HG02763 (cell line): ENCODE measurements around the gene TRAK1.
"Not testable (repeated sequence)": the region's sequence is repeated elsewhere in the genome, so short reads cannot be mapped to it uniquely, and the experiment has no call there.

Source experiments
- ATAC-seq: cut with Tn5 transposase; IDR thresholded peaks from one replicate; pipeline ENCODE4 v1.9.1; 2021; ENCODE audit warnings: mild to moderate bottlenecking, moderate library complexity; ENCODE audit not compliant: unreplicated experiment

Gene TRAK1, protein sequence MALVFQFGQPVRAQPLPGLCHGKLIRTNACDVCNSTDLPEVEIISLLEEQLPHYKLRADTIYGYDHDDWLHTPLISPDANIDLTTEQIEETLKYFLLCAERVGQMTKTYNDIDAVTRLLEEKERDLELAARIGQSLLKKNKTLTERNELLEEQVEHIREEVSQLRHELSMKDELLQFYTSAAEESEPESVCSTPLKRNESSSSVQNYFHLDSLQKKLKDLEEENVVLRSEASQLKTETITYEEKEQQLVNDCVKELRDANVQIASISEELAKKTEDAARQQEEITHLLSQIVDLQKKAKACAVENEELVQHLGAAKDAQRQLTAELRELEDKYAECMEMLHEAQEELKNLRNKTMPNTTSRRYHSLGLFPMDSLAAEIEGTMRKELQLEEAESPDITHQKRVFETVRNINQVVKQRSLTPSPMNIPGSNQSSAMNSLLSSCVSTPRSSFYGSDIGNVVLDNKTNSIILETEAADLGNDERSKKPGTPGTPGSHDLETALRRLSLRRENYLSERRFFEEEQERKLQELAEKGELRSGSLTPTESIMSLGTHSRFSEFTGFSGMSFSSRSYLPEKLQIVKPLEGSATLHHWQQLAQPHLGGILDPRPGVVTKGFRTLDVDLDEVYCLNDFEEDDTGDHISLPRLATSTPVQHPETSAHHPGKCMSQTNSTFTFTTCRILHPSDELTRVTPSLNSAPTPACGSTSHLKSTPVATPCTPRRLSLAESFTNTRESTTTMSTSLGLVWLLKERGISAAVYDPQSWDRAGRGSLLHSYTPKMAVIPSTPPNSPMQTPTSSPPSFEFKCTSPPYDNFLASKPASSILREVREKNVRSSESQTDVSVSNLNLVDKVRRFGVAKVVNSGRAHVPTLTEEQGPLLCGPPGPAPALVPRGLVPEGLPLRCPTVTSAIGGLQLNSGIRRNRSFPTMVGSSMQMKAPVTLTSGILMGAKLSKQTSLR

DNA sequence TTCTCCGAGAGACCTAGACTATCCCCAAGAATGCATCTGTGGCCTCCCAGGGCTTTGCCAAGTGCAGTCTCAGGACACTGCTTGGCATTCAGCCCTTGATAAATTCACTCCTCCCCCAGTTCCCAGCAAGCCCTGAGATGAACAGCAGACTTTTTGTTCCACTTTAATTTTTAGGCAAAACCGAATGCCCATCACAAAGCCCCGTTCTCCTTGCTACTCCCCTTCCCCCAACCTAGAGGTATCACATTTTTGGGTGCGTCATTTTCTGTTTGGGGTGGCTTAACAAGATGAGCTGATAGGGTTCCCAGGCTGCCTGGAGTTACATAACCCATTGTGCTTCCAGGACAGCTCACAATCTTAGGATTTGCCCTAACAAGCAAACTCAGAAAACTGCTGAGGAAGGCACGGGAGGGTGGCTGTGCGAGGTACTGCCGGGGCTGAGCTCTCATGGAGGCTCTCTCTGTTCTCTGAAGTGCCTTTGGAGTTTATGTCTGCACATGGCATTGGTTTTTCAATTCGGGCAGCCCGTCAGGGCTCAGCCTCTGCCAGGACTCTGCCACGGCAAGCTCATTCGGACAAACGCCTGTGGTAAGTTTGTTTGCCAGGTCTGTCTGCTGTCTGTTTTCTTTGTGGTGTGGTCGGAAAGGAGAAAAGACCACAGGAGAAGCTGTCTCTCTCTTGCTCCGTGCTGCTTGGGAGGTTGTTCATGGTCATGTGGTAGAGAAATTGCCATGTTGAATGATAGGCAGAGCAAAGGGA is at the start of gene TRAK1:
Gene TRAK1 (plus strand): TSS at position 385 of the 759 bp plus-strand sequence. CDS start 113 bp downstream, at position 498.
- no peak for ATAC-seq

DNA sequence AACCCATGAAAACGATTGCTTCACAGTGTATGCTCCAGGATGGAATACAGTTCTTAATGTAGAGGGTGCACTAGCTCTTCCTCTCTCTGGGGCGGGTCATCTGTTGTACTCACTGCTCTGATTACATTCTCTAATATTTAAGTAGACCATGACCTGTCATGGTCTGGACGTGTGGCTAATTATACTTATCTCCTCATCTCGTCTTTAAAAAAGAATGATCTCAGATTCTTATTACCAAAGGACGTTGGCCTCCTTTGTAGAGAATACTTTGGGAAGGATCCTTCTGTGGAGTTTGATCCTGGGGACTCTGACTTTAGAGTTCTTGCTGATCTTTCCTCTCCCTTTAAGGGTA is 48.4 kb upstream of the TRAK1 start:
- no peak for ATAC-seq

DNA sequence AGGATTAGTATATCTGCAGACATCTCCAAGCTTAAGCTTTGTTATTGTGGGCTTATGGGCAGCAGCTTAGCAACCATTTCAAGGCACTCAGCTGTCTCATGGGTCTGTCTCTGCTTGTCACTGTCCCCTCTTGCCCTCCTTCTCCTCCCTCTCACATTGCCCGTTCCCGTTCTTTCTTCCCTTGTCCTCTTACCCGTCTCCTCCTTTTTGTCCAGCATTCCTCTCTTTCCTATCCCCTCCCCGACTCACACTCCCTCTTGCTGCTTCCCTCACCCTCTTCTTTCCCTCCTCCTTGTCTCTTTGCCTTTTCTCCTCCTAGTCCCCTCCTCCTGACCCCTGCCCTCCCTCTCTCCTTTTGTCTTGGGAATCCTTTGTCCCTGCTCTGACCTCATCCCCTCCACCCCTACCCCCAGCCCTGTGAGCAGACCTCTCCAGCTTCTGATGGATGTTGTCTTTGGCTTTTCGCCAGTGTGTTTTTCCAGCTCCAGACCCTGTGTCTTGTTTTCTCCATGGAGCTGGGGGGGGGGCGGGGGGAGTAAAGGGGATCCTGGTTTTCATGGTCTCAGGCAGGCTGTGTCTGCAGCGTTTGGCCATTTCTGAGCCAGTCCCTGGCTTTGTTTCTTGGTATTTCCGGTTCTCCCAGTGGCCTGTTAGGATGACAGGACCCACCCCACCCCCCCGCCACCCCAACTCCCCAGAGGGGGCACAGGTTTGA is 47.9 kb upstream of the TRAK1 start:
- ATAC-seq = no peak

DNA sequence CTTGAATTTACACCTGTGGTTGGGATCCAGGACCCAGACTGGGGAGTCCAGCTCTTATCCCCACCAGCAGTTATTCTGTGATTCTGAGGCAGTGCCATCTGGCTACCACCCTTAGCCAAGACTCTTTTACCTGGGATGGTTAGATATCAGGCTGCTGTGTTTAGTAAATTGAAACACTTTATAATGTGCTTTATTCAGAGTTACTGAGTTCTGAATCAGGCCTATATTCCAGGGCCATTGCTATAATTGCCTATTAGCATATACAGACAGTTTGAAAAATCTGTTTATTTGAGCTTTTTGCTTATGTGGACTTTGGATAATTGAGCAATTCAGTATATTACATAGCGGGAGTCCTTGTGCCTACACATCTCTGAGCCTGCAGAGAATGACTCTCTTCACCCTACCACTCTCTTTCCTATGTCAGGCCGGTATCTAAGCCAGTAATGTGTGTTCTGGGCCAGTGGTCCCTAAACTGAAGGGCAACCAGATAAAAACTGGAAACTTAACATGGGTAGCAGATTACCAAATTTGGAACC is 45.4 kb upstream of the TRAK1 start:
- no peak for ATAC-seq

DNA sequence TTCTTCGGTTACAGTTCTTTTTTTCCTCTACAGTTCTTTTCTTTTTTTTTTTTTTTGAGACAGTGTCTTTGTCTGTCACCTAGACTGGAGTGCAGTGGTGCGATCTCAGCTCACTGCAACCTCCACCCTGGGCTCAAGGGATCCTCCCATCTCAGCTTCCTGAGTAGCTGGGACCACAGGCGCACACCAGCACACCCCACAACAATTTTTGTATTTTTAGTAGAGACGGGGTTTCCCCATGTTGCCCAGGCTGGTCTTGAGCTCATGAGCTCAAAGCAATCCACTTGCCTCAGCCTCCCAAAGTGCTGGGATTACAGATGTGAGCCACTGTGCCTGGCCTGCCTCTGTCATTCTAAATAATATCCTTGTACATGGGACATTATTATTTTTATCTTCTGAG is 42.6 kb upstream of the TRAK1 start:
- not testable (repeated sequence) for ATAC-seq

DNA sequence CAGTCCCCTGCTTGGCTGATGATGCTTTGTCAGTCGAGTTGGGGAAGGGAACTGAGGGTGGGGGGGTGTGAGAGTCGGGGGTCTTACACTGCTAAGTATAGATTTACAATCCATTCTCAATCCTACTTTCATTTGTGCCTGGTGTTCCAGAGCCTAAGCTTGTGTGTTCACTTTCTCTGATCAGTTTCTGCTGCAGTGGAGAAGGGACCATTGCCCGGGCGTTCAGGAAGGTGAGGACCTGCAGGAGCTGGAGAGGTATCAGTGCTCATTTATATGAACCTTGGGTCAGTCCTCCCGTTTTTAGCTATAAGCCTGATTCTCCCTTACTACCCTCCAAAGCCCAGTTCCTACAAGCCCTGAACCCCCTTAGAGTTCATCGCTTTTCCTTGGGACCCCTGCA is 41.0 kb upstream of the TRAK1 start:
- ATAC-seq = no peak

DNA sequence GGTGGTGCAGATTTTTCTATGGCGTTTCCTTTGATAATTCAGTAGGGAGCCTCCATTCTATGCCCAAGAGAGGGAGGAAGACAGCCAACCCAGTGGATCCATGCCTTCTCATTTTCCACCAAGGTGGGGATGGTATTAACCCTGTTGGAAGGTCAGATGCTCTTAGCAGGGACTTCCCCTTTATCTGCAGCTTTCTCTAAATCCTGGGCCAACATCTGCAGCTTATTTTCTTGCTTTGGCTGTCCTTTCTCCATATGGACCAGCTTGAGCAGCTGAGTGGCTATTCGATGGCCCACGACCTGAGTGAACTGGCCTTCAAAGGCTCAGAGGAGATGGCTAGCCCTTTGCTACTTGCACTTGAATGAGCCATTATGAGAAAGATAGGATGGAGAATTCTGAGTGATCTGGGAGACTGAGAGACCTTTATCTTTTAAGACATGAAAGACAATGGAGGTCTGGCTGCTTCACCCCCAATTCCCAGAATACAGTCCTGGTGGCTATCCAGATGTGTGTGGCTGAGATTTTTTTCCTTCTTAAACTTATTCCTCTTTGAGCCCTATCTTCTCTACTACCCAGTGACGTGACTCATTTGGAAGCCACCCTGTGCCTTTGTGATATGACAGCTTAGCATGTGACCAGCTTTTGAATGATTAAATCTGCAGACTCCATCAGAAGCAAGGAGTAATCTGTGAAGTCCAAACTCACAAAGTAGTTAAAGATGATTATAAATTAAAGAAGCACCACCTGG is 39.6 kb upstream of the TRAK1 start:
- ATAC-seq = no peak

DNA sequence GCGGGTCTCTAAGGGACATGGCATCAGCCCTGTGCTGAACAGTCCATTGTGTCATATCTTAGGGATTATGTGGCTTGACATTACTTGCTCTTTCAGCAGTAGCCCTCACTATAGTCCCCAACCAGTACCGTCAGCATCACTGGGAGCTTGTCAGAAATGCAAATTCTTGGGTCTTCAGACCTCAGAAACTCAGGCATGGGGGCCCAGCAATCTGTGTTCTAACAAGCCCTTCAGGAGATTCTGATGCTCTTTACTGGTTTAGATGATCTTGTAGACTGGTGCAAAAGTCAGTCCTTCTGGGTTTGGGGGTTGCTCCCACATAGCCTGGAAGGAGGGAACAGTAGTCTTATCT is 39.0 kb upstream of the TRAK1 start:
- ATAC-seq = peak; percentile 53

DNA sequence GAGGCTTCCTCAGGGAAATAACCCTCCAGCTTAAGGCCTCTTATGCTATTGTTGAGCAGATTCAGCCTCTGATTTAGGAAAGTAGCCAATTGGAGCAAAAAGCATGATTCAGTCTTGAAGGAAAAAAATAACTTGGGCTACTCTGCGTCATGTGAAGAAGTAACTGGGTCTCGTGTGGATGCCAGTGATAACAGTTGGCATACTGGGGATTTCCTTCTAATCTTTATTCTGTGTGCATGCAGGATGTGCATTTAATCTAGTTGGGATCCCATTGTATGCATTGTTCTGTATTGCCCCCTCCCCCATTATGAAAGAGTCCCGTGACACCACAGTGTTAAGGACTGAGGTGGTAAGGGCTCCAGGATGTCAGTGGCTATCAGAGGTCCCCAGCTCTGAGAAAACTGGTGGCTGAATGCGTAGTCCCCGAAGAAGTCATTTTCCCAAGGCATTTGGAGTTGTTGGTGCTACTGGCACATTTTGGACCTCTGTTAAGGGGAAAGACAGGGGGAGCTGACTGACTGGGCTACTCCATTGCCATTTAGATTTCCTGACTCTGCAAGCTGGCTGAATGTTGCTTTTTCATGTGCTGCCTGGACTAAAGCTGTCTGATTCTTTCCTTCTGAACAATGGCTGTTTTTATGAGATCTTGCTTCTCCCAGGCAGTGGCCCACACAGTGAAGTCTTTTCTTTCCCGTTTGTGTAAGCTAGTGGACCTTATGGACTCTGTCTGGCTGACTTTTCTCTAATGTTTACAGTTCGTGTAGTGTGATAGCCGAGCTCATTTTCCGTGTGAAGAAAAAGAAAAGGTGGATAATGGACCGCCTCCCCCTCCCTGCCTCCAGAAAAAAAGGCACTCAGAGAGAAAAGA is 38.4 kb upstream of the TRAK1 start:
- no peak for ATAC-seq

DNA sequence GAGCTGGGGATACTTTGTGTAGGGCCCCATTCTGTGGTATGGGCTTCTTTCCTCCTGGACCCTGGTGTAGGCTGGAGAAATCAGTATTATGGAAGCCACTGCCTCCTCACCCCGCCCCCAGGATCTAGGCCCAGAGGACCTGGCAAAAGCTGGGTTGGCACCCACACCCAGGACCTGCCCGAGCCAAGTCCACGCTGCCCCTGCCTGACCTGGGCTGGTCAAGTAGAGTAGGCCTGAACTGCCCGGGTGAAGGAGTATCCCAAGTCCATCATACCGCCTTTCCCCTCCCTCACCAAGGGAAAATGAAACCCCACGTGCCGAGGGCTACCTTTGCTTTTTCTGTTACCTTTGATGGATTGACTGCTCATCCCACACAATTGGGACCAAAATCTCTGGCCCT is 37.7 kb upstream of the TRAK1 start:
- no peak for ATAC-seq

DNA sequence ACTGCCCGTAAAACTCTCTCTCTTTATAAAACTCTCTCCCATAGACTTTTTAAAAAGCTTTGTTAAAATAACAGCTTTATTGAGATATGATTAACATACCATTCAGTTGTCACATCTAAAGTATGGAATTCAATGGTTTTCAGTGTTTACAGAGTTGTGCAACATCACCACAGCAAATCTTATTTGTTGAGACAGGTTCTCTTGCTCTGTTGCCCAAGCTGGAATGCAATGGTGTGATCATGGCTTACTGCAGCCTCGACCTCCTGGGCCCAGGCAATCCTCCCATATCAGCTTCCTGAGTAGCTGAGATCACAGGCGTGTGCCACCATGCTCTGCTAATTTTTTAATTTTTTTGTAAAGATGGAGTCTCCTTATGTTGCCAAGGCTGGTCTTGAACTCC is 35.9 kb upstream of the TRAK1 start:
- no peak for ATAC-seq

DNA sequence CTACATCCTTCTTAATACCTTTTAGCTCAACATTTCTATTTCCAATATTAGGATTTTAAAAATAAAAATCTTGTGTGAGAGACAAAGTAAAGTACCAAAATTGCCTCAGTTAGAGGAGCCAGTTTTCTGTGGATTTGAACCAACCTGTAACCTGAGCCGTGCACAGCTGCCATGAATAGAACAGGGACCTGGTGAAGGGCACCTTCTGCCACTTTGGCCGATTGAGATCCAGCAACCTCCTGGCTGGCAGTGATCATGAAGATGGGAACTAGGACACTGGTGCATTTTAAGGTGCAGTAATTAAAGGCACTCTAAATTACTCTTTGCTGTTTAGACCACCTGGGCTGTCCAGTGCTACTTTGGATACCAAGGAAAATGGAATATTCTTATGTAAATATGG is 34.3 kb upstream of the TRAK1 start:
- ATAC-seq = no peak

DNA sequence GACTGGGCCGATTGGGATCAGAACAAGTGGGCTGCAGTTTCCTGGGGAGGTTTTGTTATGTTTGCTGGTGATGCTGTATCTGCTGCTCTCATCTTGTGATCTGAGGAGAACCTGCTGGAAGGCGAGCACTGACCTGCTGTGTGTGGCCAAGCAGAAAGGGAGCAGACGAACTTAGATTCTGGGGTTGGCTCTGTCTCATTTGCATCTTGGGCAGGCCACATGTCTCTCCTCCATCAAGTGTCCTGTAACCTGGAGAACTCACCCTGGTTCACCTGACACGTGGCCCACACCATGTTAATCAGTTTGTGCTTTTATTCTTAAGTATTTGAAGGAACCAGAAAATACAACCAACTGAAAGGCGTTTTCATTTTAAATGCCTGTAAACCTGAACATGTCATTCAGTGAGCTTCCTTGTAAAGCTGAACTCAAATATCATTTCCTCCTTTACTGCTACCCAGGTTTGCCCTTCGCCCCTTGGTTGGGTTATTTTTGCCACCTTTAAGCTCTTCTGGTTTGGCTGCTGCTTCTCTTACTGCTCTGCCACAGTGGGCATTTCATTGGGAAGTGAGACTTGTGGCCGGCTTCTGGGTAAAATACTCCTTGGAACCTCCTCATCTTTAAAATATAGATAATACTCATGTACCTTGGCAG is 33.5 kb upstream of the TRAK1 start:
- ATAC-seq = peak; percentile 72

DNA sequence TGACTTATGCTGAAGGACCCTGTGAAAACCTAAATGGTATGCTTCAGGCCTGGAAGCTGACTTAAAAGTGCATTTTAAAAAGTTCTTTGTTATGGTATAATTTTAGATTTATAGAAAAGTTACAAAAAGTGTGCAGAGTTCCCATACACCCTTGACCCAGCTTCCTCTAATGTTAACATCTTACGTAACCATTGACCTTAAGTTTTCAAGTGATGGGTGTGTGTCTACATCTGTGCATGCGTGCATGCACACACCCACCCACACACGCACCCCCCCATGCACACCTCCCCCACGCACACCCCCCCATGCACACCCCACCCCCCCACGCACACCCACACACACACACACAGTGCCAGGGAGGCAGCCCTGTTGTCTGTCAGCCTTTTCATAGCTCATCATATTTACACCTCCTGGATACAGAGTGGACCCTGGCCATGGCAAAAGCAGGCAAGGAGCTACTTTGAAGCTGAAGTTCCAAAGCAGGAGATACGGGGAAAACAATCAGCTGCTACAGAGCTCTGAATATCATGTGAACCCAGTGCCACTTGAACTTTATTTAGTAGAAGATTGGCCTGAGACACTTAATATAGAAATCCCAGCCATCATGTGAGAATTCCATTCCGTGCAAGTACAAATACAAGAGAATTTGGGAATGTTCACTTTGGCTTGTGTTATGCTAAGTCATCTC is 30.0 kb upstream of the TRAK1 start:
- ATAC-seq = no peak

DNA sequence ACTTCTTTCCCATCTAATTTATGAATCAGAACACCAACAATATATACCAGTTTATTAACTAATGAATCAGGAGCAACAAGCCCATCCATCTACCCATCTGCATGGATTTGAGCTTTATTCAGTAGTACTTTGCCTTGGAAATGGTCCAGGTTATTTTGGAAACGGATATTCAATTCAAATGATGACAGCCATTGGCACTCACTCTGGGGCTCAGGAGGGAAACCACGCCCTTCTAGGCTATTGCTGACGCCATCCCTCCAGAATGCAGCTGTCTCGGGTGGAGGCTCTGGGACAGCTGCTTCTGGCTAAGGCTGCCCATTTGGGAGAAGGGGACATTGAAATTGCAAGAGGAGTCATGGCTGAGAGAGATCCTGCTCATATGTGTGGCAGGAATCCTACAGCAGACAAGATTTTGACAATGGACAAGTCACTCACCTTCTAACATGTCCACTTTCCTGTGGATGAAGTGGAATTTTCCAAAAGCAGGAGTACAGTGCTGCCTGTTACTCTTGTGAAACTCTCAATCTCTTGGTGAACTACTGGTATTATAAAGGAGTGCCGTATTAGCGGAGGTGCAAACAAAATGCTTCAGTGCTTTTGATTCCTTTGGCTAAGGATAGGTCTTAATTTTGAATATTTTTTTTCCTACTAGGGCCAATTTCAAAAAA is 29.3 kb upstream of the TRAK1 start:
- no peak for ATAC-seq

DNA sequence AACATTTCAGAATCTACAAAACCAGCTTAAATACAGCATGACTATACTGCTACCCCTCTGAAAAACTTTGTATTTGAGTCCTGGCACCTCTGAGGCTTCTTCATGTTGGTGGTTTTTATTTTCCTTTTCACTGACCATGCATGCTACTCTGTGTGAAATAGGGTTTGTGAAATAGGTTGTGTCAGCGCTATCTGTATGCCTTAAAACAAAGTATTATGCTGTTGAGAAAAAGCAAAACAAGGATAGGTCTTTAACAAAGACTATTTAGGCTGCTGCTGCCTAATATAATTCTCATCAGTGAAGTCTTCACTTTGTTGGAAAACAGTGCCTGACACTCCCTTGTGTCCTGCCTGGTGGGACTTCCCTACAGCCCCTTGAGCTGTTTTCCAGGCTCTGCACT is 28.7 kb upstream of the TRAK1 start:
- no peak for ATAC-seq

DNA sequence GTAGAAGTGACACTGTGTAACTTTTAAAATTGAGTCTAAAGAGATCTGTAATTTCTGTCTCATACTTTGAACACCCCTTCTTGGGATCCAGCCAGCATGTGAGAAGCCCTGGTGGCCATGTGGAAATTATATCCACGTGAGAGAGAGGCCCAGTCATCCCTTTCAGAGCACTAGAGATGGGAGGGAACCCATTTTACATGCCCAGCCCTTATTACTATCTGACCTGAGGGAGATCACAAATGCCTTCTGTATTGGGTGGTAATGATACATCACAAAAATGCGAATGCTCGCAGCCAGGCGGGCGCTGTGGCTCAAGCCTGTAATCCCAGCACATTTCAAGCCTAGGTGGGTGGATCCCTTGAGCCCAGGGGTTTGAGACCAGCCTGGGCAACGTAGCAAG is 27.3 kb upstream of the TRAK1 start:
- ATAC-seq = no peak
